Loucy (cell line): Measurements from ENCODE around the gene UMODL1.

Source experiments
- H2AFZ ChIP-seq: fragments of 200-600 bp; sonication (generic); 2 replicates; pipeline ENCODE4 v1.6.0; 2016; ENCODE audit warnings: antibody characterized with exemption, mild to moderate bottlenecking, low read length, moderate library complexity
- H3F3A ChIP-seq: fragments of 200-600 bp; 2 replicates; pipeline ENCODE4 v1.6.0; 2016; ENCODE audit warnings: antibody characterized with exemption, low read depth, mild to moderate bottlenecking
- H3K27me3 ChIP-seq: fragments of 200-600 bp; sonication (generic); 2 replicates; pipeline ENCODE4 v1.6.1; 2014; ENCODE audit warnings: low read length, mild to moderate bottlenecking; ENCODE audit not compliant: insufficient read depth, poor library complexity, severe bottlenecking
- H3K36me3 ChIP-seq: fragments of 200-600 bp; sonication (generic); 2 replicates; pipeline ENCODE4 v1.6.1; 2016; ENCODE audit warnings: low read length; ENCODE audit not compliant: insufficient read depth
- H3K4me1 ChIP-seq: fragments of 200-600 bp; sonication (generic); 2 replicates; pipeline ENCODE4 v1.5.1; 2014; ENCODE audit warnings: low read length, mild to moderate bottlenecking; ENCODE audit not compliant: insufficient read depth, poor library complexity, severe bottlenecking
- H3K4me2 ChIP-seq: fragments of 200-600 bp; sonication (generic); 2 replicates; pipeline ENCODE4 v1.6.0; 2014; ENCODE audit warnings: antibody characterized with exemption, low read length, low read depth, mild to moderate bottlenecking; ENCODE audit not compliant: poor library complexity, severe bottlenecking
- H3K4me3 ChIP-seq: fragments of 200-600 bp; sonication (generic); 2 replicates; pipeline ENCODE4 v1.5.1; 2014; ENCODE audit warnings: low read length, mild to moderate bottlenecking, mixed read lengths; ENCODE audit not compliant: poor library complexity, severe bottlenecking
- H3K79me2 ChIP-seq: fragments of 200-600 bp; sonication (generic); 2 replicates; pipeline ENCODE4 v1.6.1; 2014; ENCODE audit warnings: low read length; ENCODE audit not compliant: insufficient read depth
- H3K9ac ChIP-seq: fragments of 200-600 bp; sonication (generic); 2 replicates; pipeline ENCODE4 v1.6.0; 2014; ENCODE audit warnings: mild to moderate bottlenecking, low read depth, low read length, moderate library complexity; ENCODE audit not compliant: poor library complexity, severe bottlenecking
- H3K9me2 ChIP-seq: fragments of 200-600 bp; sonication (generic); replicated peaks from 2 replicates; pipeline ENCODE4 v1.6.1; 2016; ENCODE audit warnings: low read depth, low read length, mixed read lengths
- H3K9me3 ChIP-seq: fragments of 200-600 bp; sonication (generic); 2 replicates; pipeline ENCODE4 v1.6.1; 2014; ENCODE audit warnings: mild to moderate bottlenecking, antibody characterized with exemption, low read length, low read depth; ENCODE audit not compliant: insufficient read depth
- H4K20me1 ChIP-seq: fragments of 200-600 bp; sonication (generic); 2 replicates; pipeline ENCODE4 v1.6.0; 2014; ENCODE audit warnings: antibody characterized with exemption, low read length, mild to moderate bottlenecking; ENCODE audit not compliant: insufficient read depth, poor library complexity, severe bottlenecking
- CTCF ChIP-seq: fragments of 200-600 bp; sonication (generic); conservative IDR thresholded peaks from 2 replicates; pipeline ENCODE4 v1.5.1; 2014; ENCODE audit warnings: mild to moderate bottlenecking, antibody characterized with exemption, low read length
- EZH2phosphoT487 ChIP-seq: fragments of 200-600 bp; IDR thresholded peaks from 2 replicates; pipeline ENCODE4 v1.6.1; 2018; ENCODE audit warnings: antibody characterized with exemption, mild to moderate bottlenecking, moderate library complexity, borderline replicate concordance

Gene UMODL1

GRCh38 chr21:42156690-42157605 lies 85.8 kb downstream of the UMODL1 start:
- Histone ChIP-seq H3K4me2 (no peak overlapping the region), H2AFZ (no peak overlapping the region), H3K9me3 (no peaks in the 10 kb centered on the region), H3K27me3 (no peaks in the 10 kb centered on the region), H3F3A (no peaks in the 10 kb centered on the region), H3K9ac (no peak overlapping the region), H3K79me2 (no peaks in the 10 kb centered on the region), H3K9me2 (no peaks in the 10 kb centered on the region), H3K4me3 (no peak overlapping the region), H3K4me1 (peaks cover 26% of the 10 kb centered on the region), H3K36me3 (no peaks in the 10 kb centered on the region), H4K20me1 (no peaks in the 10 kb centered on the region)
- no peak for TF ChIP-seq EZH2phosphoT487
- no peak for TF ChIP-seq CTCF

- Histone ChIP-seq H4K20me1 (no peaks in the 10 kb centered on the region), H3K9ac (no peak overlapping the region), H3K79me2 (no peaks in the 10 kb centered on the region), H3K9me3 (no peaks in the 10 kb centered on the region), H3K4me2 (no peak overlapping the region), H3K4me1 (peaks cover 25% of the 10 kb centered on the region), H3K36me3 (no peaks in the 10 kb centered on the region), H3K9me2 (no peaks in the 10 kb centered on the region), H3K27me3 (no peaks in the 10 kb centered on the region), H3F3A (no peaks in the 10 kb centered on the region), H3K4me3 (no peak overlapping the region), H2AFZ (no peak overlapping the region)
- TF ChIP-seq CTCF (no peak), EZH2phosphoT487 (no peak)
Measured at GRCh38 chr21:42157606-42158310, 86.6 kb downstream of the UMODL1 start.

GRCh38 chr21:42158846-42159245 lies 87.7 kb downstream of the UMODL1 start:
- Histone ChIP-seq H3K9me2 (no peaks in the 10 kb centered on the region), H3K9ac (no peak overlapping the region), H3K79me2 (no peaks in the 10 kb centered on the region), H3K4me2 (no peak overlapping the region), H3K9me3 (no peaks in the 10 kb centered on the region), H3K4me1 (peaks cover 28% of the 10 kb centered on the region), H3K36me3 (no peaks in the 10 kb centered on the region), H3K4me3 (no peak overlapping the region), H4K20me1 (no peaks in the 10 kb centered on the region), H2AFZ (no peak overlapping the region), H3F3A (peaks cover 7% of the 10 kb centered on the region; the same call in 1 of the 2 replicates), H3K27me3 (no peaks in the 10 kb centered on the region)
- TF ChIP-seq CTCF: no peak
- no peak for TF ChIP-seq EZH2phosphoT487
